HG03342 (cell line): ENCODE measurements around the gene SCN5A.

Source experiments
- ATAC-seq: cut with Tn5 transposase; IDR thresholded peaks from one replicate; pipeline ENCODE4 v1.9.1; 2021; ENCODE audit warnings: mild to moderate bottlenecking, moderate library complexity; ENCODE audit not compliant: unreplicated experiment

Gene SCN5A

DNA sequence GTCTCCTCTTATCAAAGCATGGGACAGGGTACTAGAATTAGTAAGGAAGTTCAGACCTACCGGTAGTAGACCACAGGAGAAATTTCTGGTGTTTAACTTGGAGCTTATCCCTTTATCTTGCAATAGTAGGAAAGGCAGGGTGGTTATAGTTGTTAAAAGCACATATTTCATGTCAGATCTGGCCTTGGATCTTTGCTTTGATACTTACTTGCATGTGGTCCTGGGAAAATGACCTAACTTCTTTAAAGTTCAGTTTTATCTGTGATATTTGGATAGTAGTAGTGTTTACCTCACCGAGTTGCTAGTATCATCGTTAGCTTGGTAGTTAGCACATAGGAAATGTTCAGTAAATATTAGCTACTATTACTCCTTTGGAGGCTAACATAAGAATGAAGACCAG is 137.9 kb downstream of the SCN5A start:
- ATAC-seq, result no peak

DNA sequence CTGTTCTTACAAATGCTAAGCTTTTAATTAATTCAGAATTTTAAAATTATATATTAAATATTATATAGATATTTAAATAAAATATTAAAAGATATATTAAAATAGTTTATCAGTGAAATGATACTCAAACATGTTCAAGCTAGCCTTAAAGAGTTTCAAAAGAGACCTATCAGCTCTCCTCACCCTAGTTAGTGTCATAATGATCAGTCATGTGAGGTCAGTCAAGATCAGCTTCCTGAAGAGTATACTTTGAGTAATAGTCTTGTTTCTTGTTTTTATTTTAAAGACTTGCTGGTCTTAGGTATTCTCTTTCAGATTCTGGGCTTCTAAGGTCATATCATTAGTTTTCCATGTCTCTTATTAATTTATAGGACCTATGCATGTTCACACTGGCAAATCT is 138.9 kb downstream of the SCN5A start:
- ATAC-seq, result no peak

DNA sequence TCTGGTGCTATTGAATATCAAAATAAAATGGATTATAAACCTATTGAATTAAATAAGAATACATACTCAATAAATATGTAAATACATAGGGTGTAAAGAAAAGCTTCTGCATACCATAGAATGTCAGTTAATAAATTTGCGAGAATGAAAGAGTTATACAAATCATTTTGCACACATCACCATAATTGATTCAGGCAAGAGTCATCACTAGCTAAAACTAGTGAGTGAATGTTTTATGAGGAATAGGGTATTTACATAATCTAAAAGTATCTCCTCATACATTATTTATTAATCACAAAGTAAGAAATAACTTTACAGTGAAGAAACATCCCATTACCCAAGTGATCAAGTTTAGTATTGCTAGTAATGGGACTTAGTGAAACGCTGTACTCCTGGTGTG is 139.8 kb downstream of the SCN5A start:
- no peak for ATAC-seq

DNA sequence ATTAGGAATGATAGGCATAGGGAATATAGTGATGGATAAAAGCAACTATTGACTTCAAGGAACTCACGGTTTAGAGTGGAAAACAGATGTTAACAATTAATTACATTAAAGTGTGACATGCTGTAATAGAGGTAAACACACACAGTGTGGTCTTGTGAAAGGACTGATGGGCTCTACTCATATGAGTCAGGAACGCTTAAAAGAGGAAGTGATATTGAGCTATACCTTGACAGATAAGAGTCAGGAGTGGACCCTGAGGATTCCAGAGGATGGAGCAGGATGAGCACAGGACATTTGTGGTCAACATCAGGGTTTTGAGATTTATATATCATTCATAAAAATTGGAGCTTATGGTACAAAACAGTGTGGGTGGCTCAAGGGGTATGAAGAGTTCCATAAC is 142.4 kb downstream of the SCN5A start:
- ATAC-seq, result peak; percentile 99

DNA sequence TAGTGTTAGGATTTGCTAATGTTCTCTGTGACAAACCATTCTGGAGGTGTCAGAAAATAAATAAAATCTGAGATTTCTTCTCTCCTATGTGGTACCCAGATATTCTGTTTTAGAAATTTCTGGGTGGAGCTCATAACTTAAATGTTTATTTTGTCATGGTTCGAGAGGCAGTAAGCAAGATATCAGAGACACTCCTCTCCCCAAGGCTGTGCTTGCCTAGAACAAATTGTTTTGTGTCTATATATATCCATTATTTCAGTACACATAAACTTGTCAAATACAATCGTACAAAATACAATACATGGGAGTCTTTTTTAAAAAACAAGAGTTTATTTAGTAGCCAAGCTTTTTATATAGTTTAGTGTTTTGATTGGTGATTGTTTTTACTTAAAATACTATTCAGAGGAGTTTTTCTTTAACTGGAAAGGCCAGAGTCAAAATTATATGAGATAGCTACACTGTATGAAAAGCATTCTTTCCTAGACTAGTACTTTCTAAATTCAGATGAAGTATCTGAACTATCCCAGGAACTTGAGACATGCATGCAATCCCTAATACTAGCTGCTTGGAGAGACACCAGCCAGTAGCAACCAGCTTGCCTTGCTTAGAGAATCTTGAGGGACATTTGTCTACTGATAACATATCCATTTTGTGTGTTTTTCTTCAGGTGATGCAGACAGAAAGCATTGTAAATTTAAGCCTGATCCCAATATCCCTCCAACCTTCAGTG is 148.6 kb downstream of the SCN5A start:
- ATAC-seq, result no peak
